CD4-positive, alpha-beta T cell treated with Interleukin-15 for 4 hours (primary cell): ENCODE data around the gene SMIM26.

ENCODE experiments used
- DNase-seq: peaks from one replicate; pipeline ENCODE4 v3.0.0-alpha.2; 2020; ENCODE audit warnings: low spot score

Gene SMIM26

GRCh38 chr20:18585134-18585533, 17.9 kb downstream of the SMIM26 start:
- DNase-seq = no peak

- peak; percentile 86 for DNase-seq
Observed at GRCh38 chr20:18587665-18588573, 20.7 kb downstream of the SMIM26 start, which contains the start of gene DTD1. Gene DTD1 (plus strand): TSS chr20:18588054. CDS start chr20:18588073, 19 bp downstream.

GRCh38 chr20:18588574-18588933, 21.3 kb downstream of the SMIM26 start:
- no peak for DNase-seq

- no peak for DNase-seq
Observed at GRCh38 chr20:18589941-18590674, 22.9 kb downstream of the SMIM26 start.

GRCh38 chr20:18596270-18596669, 29.0 kb downstream of the SMIM26 start:
- no peak for DNase-seq

- DNase-seq = no peak
Observed at GRCh38 chr20:18609741-18610140, 42.5 kb downstream of the SMIM26 start.

- DNase-seq = no peak
Observed at GRCh38 chr20:18611492-18611891, 44.3 kb downstream of the SMIM26 start.

GRCh38 chr20:18613553-18613952, 46.3 kb downstream of the SMIM26 start:
- no peak for DNase-seq

- no peak for DNase-seq
Observed at GRCh38 chr20:18614244-18614643, 47.0 kb downstream of the SMIM26 start.

GRCh38 chr20:18615020-18615650, 47.9 kb downstream of the SMIM26 start:
- DNase-seq = no peak
